H1 (cell line): Measurements from ENCODE around the gene CRELD1. TPM values are rescaled to one million over a fixed set of nuclear protein-coding genes. Genes with fewer than 3 reads are reported as not detected.

Source experiments
- BACH1 ChIP-seq: IDR thresholded peaks from 2 replicates; pipeline ENCODE4 v1.6.1; 2012; ENCODE audit warnings: low read length, improper control_type of control experiment
- CBX8 ChIP-seq: fragments of 300-800, 300-1000 bp; sonication (generic); IDR thresholded peaks from 2 replicates; pipeline ENCODE4 v1.7.1; 2016; ENCODE audit warnings: low read depth, low read length, borderline replicate concordance
- CHD2 ChIP-seq: IDR thresholded peaks from 2 replicates; pipeline ENCODE4 v1.6.1; 2012; ENCODE audit warnings: low read length, improper control_type of control experiment
- GTF2F1 ChIP-seq: IDR thresholded peaks from 2 replicates; pipeline ENCODE4 v1.6.1; 2012; ENCODE audit warnings: low read depth, low read length, improper control_type of control experiment, borderline replicate concordance
- HDAC6 ChIP-seq: IDR thresholded peaks from one replicate; pipeline ENCODE4 v1.7.1; 2012; ENCODE audit warnings: low read depth, mild to moderate bottlenecking, inconsistent platforms, low read length, moderate library complexity
- RAD21 ChIP-seq, 2 experiments: IDR thresholded peaks in 1 of 2; conservative IDR thresholded peaks in 1 of 2; 2 replicates each; pipeline ENCODE4 v1.6.1; 2011; ENCODE audit warnings: low read depth in 2 of 2, low read length in 2 of 2, improper control_type of control experiment in 1 of 2, inconsistent platforms in 1 of 2, mild to moderate bottlenecking in 1 of 2, moderate library complexity in 1 of 2
- SIX5 ChIP-seq: IDR thresholded peaks from 2 replicates; pipeline ENCODE4 v1.6.1; 2011; ENCODE audit warnings: mild to moderate bottlenecking, low read depth, low read length
- SP4 ChIP-seq: IDR thresholded peaks from 2 replicates; pipeline ENCODE4 v1.6.1; 2012; ENCODE audit warnings: low read length, inconsistent platforms
- TAF1 ChIP-seq: IDR thresholded peaks from 2 replicates; pipeline ENCODE4 v1.6.1; 2011; ENCODE audit warnings: mild to moderate bottlenecking, low read depth, low read length
- TBP ChIP-seq: IDR thresholded peaks from 2 replicates; pipeline ENCODE4 v1.6.1; 2011; ENCODE audit warnings: low read depth, low read length, improper control_type of control experiment
- ZNF274 ChIP-seq: IDR thresholded peaks from 2 replicates; pipeline ENCODE4 v1.7.0; 2012; ENCODE audit warnings: low read length, borderline replicate concordance; ENCODE audit errors: extremely low read depth
- polyA plus RNA-seq, 7 experiments: library from polyadenylated mRNA; depleted of rRNA in 3 of 7; stranded (reverse) in 5 of 7; unstranded in 2 of 7; fragments of >200 nt in 5 of 7; fragments of 200-250 nt in 2 of 7; gene quantifications; 1 replicate in 5 of 7; 2 replicates in 1 of 7; 4 replicates in 1 of 7; pipeline versions ENCODE4 v1.2.1 to v1.2.3, GENCODE V29; 2011 to 2013; ENCODE audit warnings: missing spikeins in 2 of 7, mixed read lengths in 2 of 7
- total RNA-seq: library from RNA; stranded (reverse); fragmentation: NEBNext Ultra II Directional; extraction: Animal tissue kit (Norgen Biotek cat#: 25700); gene quantifications from 2 replicates; pipeline ENCODE4 v1.2.1, GENCODE V29; 2021
- TF ChIP-seq, protein P1 (sequence below), 3 experiments: IDR thresholded peaks; 1 replicate in 2 of 3; 2 replicates in 1 of 3; pipeline versions ENCODE4 v1.5.1 to v1.6.1; 2011; ENCODE audit warnings: low read length in 3 of 3, mild to moderate bottlenecking in 3 of 3, inconsistent platforms in 2 of 3, low read depth in 1 of 3, moderate library complexity in 1 of 3; ENCODE audit not compliant: insufficient read depth in 1 of 3; ENCODE audit errors: control extremely low read depth in 1 of 3
- TF ChIP-seq, protein P2 (sequence below): IDR thresholded peaks from 2 replicates; pipeline ENCODE4 v1.6.1; 2012; ENCODE audit warnings: inconsistent platforms
- TF ChIP-seq, protein P3 (sequence below): IDR thresholded peaks from 2 replicates; pipeline ENCODE4 v1.6.1; 2012; ENCODE audit warnings: inconsistent platforms

CRELD1 gene
- total and polyA plus RNA-seq, 2 of the 8 experiments (the other 6 are each of a cell fraction or from before 2014, with no cell fraction given): 12.9 to 15.1 TPM

DNA sequence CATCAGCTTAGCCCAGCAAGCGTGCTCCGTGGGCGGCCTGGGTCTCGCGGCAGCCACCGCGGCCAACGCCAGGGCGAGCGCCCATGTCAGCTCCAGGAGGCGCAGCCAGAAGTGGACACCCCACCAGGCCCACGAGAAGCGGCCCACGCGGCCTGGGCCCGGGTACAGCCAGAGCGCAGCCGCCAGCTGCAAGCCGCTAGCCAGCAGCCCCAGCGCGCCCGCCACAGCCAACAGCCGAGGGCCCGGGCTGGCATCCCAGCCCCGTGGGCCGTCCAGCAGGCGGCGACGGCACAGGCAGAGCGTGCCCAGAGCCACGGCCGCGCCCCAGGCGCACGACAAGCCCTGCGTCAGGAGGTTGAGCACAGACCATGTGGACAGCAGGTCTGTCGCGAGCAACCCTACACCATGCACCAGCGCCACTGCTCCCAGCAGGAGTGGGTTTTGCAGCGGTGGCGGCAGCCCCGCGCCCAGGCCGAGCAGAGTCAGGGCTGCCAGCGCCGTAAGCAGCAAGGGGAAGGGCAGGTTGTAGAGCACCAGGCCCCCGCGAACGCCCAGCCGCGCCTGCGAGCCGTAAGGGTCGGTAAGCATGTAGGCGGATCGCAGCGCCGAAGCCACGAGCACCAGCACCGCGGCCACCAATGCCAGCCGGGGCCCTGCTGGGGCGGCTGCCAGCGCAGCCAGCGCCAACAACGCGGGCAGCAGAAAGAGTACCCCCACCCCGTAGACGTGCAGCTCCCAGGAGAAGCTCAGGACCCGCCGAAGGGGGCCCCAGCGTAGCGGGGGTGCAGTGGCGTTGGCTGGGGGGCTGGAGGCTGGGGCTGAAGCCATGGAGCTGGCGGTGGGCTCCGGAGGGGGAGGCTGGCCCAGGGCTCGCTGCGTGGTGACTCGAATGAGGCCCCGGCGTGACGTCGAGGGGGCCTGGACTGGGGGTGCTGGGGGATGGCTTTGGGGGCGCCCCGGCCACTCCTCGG is 13.7 kb downstream of the CRELD1 start (continued):
- TF ChIP-seq, protein P1, sequence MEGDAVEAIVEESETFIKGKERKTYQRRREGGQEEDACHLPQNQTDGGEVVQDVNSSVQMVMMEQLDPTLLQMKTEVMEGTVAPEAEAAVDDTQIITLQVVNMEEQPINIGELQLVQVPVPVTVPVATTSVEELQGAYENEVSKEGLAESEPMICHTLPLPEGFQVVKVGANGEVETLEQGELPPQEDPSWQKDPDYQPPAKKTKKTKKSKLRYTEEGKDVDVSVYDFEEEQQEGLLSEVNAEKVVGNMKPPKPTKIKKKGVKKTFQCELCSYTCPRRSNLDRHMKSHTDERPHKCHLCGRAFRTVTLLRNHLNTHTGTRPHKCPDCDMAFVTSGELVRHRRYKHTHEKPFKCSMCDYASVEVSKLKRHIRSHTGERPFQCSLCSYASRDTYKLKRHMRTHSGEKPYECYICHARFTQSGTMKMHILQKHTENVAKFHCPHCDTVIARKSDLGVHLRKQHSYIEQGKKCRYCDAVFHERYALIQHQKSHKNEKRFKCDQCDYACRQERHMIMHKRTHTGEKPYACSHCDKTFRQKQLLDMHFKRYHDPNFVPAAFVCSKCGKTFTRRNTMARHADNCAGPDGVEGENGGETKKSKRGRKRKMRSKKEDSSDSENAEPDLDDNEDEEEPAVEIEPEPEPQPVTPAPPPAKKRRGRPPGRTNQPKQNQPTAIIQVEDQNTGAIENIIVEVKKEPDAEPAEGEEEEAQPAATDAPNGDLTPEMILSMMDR (IDR thresholded peaks at IDR 0.05; ENCODE audit: control extremely low read depth in 1 of 3, insufficient read depth in 1 of 3, low read depth in 1 of 3, low read length in 3 of 3): peak in 2 of 3 experiments; percentile 66 to 75; a peak in 3 of 4 replicates
- TF ChIP-seq GTF2F1 (peak; percentile 36; the same call in 1 of the 2 replicates), SP4 (0 out of 2 replicates have a peak, but pooled peaks have one; percentile 21), RAD21 (IDR thresholded peaks at IDR 0.05 in 1 of 2, conservative IDR thresholded peaks at IDR 0.05 in 1 of 2; ENCODE audit: low read depth in 2 of 2, low read length in 2 of 2) (peak; percentile 38 to 58; a peak in 3 of 4 replicates), CHD2 (no peak), BACH1 (peak; percentile 72), CBX8 (no peak), TAF1 (no peak), TBP (peak; percentile 44; the same call in 1 of the 2 replicates), ZNF274 (no peak), HDAC6 (no peak), SIX5 (no peak)
- TF ChIP-seq, protein P2, sequence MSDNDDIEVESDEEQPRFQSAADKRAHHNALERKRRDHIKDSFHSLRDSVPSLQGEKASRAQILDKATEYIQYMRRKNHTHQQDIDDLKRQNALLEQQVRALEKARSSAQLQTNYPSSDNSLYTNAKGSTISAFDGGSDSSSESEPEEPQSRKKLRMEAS: peak; percentile 96
- TF ChIP-seq, protein P3, sequence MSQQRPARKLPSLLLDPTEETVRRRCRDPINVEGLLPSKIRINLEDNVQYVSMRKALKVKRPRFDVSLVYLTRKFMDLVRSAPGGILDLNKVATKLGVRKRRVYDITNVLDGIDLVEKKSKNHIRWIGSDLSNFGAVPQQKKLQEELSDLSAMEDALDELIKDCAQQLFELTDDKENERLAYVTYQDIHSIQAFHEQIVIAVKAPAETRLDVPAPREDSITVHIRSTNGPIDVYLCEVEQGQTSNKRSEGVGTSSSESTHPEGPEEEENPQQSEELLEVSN: peak; percentile 69
